GM12872 (cell line): Measurements from ENCODE around the gene ZSCAN22.

Source experiments
- CTCF ChIP-seq: IDR thresholded peaks from 3 replicates; pipeline ENCODE4 v1.5.1; 2011; ENCODE audit warnings: low read depth, mild to moderate bottlenecking, low read length, moderate library complexity; ENCODE audit not compliant: insufficient read depth

Gene ZSCAN22

DNA sequence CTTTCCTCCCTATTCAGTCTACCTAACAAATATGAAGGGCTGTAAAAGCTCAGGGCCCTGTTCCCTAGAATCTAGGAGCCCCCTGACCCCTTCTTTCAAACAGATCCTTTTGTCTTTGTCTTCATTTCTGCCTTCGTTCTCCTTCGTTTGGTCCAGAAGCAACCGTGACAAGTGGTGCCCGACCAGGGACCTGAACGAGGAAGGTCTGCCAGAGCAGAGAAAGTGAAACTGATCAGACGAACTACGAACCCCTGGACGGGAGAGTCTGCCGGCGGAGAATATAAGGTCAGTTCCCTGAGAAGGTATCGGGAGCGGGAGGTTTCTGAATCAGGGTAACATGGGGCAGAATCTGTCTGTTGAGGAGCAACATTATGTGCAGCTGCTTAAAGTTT lies 20.9 kb upstream of the ZSCAN22 start:
- no peak for TF ChIP-seq CTCF

GRCh38 chr19:58307736-58308135 lies 19.1 kb upstream of the ZSCAN22 start:
- no peak for TF ChIP-seq CTCF

- TF ChIP-seq CTCF, result no peak
Observed at GRCh38 chr19:58311345-58311865, 15.4 kb upstream of the ZSCAN22 start.

- no peak for TF ChIP-seq CTCF
Observed at GRCh38 chr19:58315580-58315979, 11.2 kb upstream of the ZSCAN22 start.

GRCh38 chr19:58317476-58318072 lies 9.2 kb upstream of the ZSCAN22 start:
- TF ChIP-seq CTCF, result no peak

GRCh38 chr19:58318297-58318696 lies 8.5 kb upstream of the ZSCAN22 start:
- TF ChIP-seq CTCF, result no peak

DNA sequence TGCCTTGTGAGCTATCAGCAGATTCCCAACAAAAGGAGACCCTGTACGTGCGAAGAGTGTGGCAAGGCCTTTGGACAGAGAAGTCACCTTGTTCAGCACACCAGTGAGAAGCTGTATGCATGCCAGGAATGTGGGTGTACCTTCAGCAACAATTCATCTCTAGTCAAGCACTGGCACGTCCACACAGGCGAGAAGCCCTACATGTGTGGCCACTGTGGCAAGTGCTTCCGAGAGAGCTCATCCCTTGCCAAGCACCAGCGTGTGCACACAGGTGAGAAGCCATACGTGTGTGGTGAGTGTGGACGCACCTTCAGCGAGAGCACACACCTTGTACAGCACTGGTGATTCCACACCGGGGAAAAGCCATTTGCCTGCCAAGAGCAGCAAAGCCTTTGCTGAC lies 7.6 kb upstream of the ZSCAN22 start:
- no peak for TF ChIP-seq CTCF
